ENCODE measurements around the gene BIRC7.

DNA sequence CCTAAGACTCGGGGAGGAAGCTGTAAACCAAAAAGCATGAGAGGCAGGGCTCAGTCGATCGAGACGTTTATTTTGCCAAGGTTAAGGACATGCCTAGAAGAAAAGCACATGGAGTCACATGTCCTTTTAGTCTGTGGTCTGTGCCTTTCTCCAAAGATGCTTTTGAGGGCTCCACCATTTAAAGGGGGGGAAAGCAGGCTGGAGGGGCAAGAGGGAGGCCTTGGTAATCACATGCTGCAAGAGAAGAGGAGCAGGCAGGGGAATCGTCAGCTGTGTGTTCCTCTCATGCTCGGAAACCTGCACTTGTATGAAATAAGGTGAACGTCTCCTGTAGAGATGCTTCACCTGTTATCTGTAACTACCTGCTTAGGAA is 10.6 kb upstream of the BIRC7 start:
- TF ChIP-seq, protein P1, sequence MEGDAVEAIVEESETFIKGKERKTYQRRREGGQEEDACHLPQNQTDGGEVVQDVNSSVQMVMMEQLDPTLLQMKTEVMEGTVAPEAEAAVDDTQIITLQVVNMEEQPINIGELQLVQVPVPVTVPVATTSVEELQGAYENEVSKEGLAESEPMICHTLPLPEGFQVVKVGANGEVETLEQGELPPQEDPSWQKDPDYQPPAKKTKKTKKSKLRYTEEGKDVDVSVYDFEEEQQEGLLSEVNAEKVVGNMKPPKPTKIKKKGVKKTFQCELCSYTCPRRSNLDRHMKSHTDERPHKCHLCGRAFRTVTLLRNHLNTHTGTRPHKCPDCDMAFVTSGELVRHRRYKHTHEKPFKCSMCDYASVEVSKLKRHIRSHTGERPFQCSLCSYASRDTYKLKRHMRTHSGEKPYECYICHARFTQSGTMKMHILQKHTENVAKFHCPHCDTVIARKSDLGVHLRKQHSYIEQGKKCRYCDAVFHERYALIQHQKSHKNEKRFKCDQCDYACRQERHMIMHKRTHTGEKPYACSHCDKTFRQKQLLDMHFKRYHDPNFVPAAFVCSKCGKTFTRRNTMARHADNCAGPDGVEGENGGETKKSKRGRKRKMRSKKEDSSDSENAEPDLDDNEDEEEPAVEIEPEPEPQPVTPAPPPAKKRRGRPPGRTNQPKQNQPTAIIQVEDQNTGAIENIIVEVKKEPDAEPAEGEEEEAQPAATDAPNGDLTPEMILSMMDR (IDR thresholded peaks at IDR 0.05 in 8 of 11, conservative IDR thresholded peaks at IDR 0.05 in 3 of 11), result no peak
- TF ChIP-seq POLR2A (IDR thresholded peaks at IDR 0.05), result no peak
